TTC549 (cell line): ENCODE measurements around the gene FCN3.

Source experiments
- FAIRE-seq: peaks from 2 replicates; lab custom pipeline; 2012; peaks lifted over from hg19 to GRCh38; lab: Jason Lieb, UNC

FCN3 gene

GRCh38 chr1:27338751-27339150 is 35.9 kb downstream of the FCN3 start:
- FAIRE-seq = no peak

- FAIRE-seq = no peak
Observed at GRCh38 chr1:27336756-27337155, 37.9 kb downstream of the FCN3 start.

- no peak for FAIRE-seq
Observed at GRCh38 chr1:27335506-27336422, 38.9 kb downstream of the FCN3 start.

GRCh38 chr1:27333717-27334279 is 40.8 kb downstream of the FCN3 start:
- no peak for FAIRE-seq

- no peak for FAIRE-seq
Observed at GRCh38 chr1:27332536-27333281, 41.9 kb downstream of the FCN3 start.

GRCh38 chr1:27331922-27332321 is 42.7 kb downstream of the FCN3 start:
- no peak for FAIRE-seq

GRCh38 chr1:27331426-27331825 is 43.2 kb downstream of the FCN3 start:
- FAIRE-seq = no peak

GRCh38 chr1:27330786-27331185 is 43.8 kb downstream of the FCN3 start:
- no peak for FAIRE-seq

- FAIRE-seq = no peak
Observed at GRCh38 chr1:27327964-27328363, 46.7 kb downstream of the FCN3 start.

- no peak for FAIRE-seq
Observed at GRCh38 chr1:27325286-27325685, 49.3 kb downstream of the FCN3 start.

- FAIRE-seq = no peak
Observed at GRCh38 chr1:27322569-27323240, 51.9 kb downstream of the FCN3 start.

- FAIRE-seq = no peak
Observed at GRCh38 chr1:27321813-27322568, 52.6 kb downstream of the FCN3 start, which contains the start of gene TMEM222. TSS of gene TMEM222 (plus strand) at chr1:27322163. CDS start at chr1:27322198, 35 bp downstream.
